ENCODE results near the gene LAMC1. TPM values are rescaled to one million over a fixed set of nuclear protein-coding genes. Genes with fewer than 3 reads are reported as not detected.

The LAMC1 gene
- total RNA-seq, 1 experiment from 2014 or later: 113 TPM

DNA sequence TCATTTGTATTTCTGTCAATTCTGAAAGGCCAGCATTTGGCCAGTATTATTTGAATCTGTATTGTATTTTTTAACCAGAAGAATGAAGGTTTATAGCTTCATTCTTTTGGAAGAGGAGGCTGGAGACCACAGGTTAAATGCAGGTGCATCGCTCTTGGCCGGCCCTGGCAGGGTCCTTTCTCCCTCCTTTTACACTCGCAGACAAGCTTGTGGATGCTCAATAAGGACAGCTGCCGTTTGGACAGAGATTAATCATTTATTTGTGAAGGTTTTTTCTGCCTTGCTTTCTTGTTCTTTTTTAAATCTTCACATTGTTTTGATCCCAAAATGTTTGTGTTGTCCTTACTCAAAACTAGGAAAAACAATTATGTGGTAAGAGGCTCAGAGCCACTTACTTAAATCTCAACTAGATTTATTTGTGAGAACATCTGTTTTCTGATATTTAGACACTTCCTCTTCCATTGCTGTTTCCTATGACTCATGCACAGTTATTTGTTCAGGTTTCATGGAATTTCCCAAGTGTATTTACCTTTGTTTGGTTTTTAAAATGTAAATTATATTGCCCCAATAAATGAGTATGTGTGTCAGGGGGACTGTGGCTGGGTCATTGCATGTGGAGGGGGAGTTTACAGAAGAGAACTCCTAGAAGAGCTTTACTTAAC lies 116.2 kb downstream of the LAMC1 start:
- CTCF ChIA-PET: no interaction called here
- intact Hi-C loops (cut with micrococcal nuclease; ENCODE audit: unreplicated experiment): no loop called here
- H3K27ac ChIP-seq (ENCODE audit: low read length): no peak overlapping the region
- POLR2A ChIA-PET: no interaction called here
- no peaks in the 10 kb centered on the region for H3K4me1 ChIP-seq (ENCODE audit: control insufficient read depth, insufficient read depth, low read length)
- ATAC-seq: peak; percentile 73
- no TSS peak for BruUV-seq (replicated peaks)
- H3K36me3 ChIP-seq (ENCODE audit: control insufficient read depth, insufficient read depth, low read length): peaks cover 6% of the 10 kb centered on the region; the same call in 1 of the 2 replicates
- H3K27me3 ChIP-seq (ENCODE audit: control insufficient read depth, insufficient read depth, low read length): no peaks in the 10 kb centered on the region
- no peak overlapping the region for H3K4me3 ChIP-seq (ENCODE audit: low read depth in 2 of 2, low read length in 2 of 2)
- DNase-seq (ENCODE audit: low read depth, low spot score): peak; percentile 50
- H3K9me3 ChIP-seq (ENCODE audit: control insufficient read depth, insufficient read depth, low read depth, low read length): no peaks in the 10 kb centered on the region
- in situ Hi-C loops (cut with HindIII; ENCODE audit: low pct_unique_long_range_greater_than_20kb, low sequenced_read_pairs): no loop called here
- no peak for TF ChIP-seq REST (IDR thresholded peaks at IDR 0.05; ENCODE audit: insufficient read depth in 1 of 2, low read depth in 2 of 2, low read length in 1 of 2)
- no peak for TF ChIP-seq SIN3A (IDR thresholded peaks at IDR 0.05; ENCODE audit: borderline replicate concordance, insufficient read depth, low read depth, low read length)
- TF ChIP-seq POLR2AphosphoS5 (IDR thresholded peaks at IDR 0.05; ENCODE audit: low read depth, low read length): no peak
- TF ChIP-seq, protein P1, sequence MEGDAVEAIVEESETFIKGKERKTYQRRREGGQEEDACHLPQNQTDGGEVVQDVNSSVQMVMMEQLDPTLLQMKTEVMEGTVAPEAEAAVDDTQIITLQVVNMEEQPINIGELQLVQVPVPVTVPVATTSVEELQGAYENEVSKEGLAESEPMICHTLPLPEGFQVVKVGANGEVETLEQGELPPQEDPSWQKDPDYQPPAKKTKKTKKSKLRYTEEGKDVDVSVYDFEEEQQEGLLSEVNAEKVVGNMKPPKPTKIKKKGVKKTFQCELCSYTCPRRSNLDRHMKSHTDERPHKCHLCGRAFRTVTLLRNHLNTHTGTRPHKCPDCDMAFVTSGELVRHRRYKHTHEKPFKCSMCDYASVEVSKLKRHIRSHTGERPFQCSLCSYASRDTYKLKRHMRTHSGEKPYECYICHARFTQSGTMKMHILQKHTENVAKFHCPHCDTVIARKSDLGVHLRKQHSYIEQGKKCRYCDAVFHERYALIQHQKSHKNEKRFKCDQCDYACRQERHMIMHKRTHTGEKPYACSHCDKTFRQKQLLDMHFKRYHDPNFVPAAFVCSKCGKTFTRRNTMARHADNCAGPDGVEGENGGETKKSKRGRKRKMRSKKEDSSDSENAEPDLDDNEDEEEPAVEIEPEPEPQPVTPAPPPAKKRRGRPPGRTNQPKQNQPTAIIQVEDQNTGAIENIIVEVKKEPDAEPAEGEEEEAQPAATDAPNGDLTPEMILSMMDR (IDR thresholded peaks at IDR 0.05): no peak
- no peak for TF ChIP-seq TCF7L2 (IDR thresholded peaks at IDR 0.05; ENCODE audit: low read depth, low read length)

DNA sequence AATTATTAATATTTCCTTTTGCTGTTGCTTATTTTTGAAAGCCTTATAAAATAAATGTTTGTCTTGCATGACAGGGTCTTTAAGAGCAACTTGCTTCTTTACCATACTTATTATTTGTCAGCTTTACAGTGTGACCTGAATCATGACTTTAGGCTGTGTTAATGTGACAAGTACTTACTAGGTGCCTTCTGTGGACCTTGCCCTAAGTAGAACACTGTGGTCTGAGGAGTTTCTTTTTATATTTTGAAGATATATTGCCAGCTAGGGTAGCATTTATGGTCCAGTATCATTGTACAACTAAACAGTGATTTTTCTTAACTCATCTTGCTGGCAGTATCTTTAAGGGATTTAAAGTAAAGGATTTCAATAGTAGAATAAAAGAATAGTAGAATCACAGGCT lies 117.4 kb downstream of the LAMC1 start:
- Histone ChIP-seq H3K4me1 (ENCODE audit: control insufficient read depth, insufficient read depth, low read length) (no peaks in the 10 kb centered on the region), H3K9me3 (ENCODE audit: control insufficient read depth, insufficient read depth, low read depth, low read length) (no peaks in the 10 kb centered on the region), H3K36me3 (ENCODE audit: control insufficient read depth, insufficient read depth, low read length) (peaks cover 6% of the 10 kb centered on the region; the same call in 1 of the 2 replicates), H3K27me3 (ENCODE audit: control insufficient read depth, insufficient read depth, low read length) (no peaks in the 10 kb centered on the region), H3K27ac (ENCODE audit: low read length) (no peak overlapping the region), H3K4me3 (ENCODE audit: low read depth in 2 of 2, low read length in 2 of 2) (no peak overlapping the region)
- ATAC-seq (no peak), DNase-seq (ENCODE audit: low read depth, low spot score) (no peak)
- no TSS peak for BruUV-seq (replicated peaks)
- intact Hi-C loops (cut with micrococcal nuclease; ENCODE audit: unreplicated experiment) (no loop called here), in situ Hi-C loops (cut with HindIII; ENCODE audit: low pct_unique_long_range_greater_than_20kb, low sequenced_read_pairs) (no loop called here)
- TF ChIP-seq, protein P1 (IDR thresholded peaks at IDR 0.05): no peak
- no peak for TF ChIP-seq TCF7L2 (IDR thresholded peaks at IDR 0.05; ENCODE audit: low read depth, low read length)
- TF ChIP-seq POLR2AphosphoS5 (IDR thresholded peaks at IDR 0.05; ENCODE audit: low read depth, low read length): no peak
- ChIA-PET CTCF (no interaction called here), POLR2A (no interaction called here)

Measured in Panc1 (cell line).